A549 treated with RU486 at 1 μM for 4 hours (cell line): ENCODE measurements around the gene RGS6. TPM values are rescaled to one million over a fixed set of nuclear protein-coding genes. Genes with fewer than 3 reads are reported as not detected.

Experiments
- total RNA-seq: library from RNA; stranded (reverse); fragments of 200-300 nt; extraction: Qiagen RNA extraction; gene quantifications from 5 replicates; pipeline ENCODE4 v1.2.3, GENCODE V29; 2022; ENCODE audit warnings: low read depth

RGS6 gene
- not detected in 5 replicates for total RNA-seq

GRCh38 chr14:71932229-71932981, at the start of gene RGS6:
Gene RGS6 (plus strand): TSS chr14:71932429.

